Activated CD8-positive, alpha-beta memory T cell treated with anti-CD3 and anti-CD28 coated beads, Interleukin-2, amount 50 U/mL, for 4 hours (primary cell): Measurements from ENCODE around the gene ANKZF1.
"Not testable (repeated sequence)": the region's sequence is repeated elsewhere in the genome, so short reads cannot be mapped to it uniquely, and the experiment has no call there.

ENCODE experiments used
- DNase-seq: peaks from one replicate; pipeline ENCODE4 v3.0.0-alpha.2; 2020

ANKZF1 gene

GRCh38 chr2:219229305-219230058 lies at the start of gene ANKZF1, which contains the start of gene ATG9A:
Gene ANKZF1, plus strand, starts transcription at chr2:219229806. Its CDS starts 452 bp downstream, at chr2:219230258.
Gene ATG9A, minus strand, starts transcription at chr2:219229636. Its CDS starts 1,612 bp downstream, at chr2:219228024.
- peak; percentile 96 for DNase-seq

GRCh38 chr2:219180961-219181360 lies 48.6 kb upstream of the ANKZF1 start:
- DNase-seq: no peak

GRCh38 chr2:219181531-219181930 lies 48.1 kb upstream of the ANKZF1 start:
- no peak for DNase-seq

- no peak for DNase-seq
These were observed 47.1 kb upstream of the ANKZF1 start for GRCh38 chr2:219182331-219183150.

- no peak for DNase-seq
These were observed 46.3 kb upstream of the ANKZF1 start for GRCh38 chr2:219183151-219183772.

- no peak for DNase-seq
These were observed 45.5 kb upstream of the ANKZF1 start for GRCh38 chr2:219184121-219184520.

- DNase-seq: no peak
These were observed 42.7 kb upstream of the ANKZF1 start for GRCh38 chr2:219186754-219187456.

- no peak for DNase-seq
These were observed 32.2 kb upstream of the ANKZF1 start for GRCh38 chr2:219197388-219197787.

- DNase-seq: no peak
These were observed 30.6 kb upstream of the ANKZF1 start for GRCh38 chr2:219198974-219199373.

GRCh38 chr2:219199470-219200211 lies 30.0 kb upstream of the ANKZF1 start:
- no peak for DNase-seq

- DNase-seq: peak; percentile 37
These were observed 28.9 kb upstream of the ANKZF1 start for GRCh38 chr2:219200502-219201326.

GRCh38 chr2:219201331-219201730 lies 28.3 kb upstream of the ANKZF1 start:
- DNase-seq: not testable (repeated sequence)

- DNase-seq: no peak
These were observed 25.0 kb upstream of the ANKZF1 start for GRCh38 chr2:219204425-219205164.

- DNase-seq: no peak
These were observed 24.5 kb upstream of the ANKZF1 start for GRCh38 chr2:219205165-219205538.

GRCh38 chr2:219205981-219206327 lies 23.7 kb upstream of the ANKZF1 start:
- DNase-seq: no peak

GRCh38 chr2:219206328-219207133 lies 23.1 kb upstream of the ANKZF1 start, which contains the start of gene ZFAND2B:
Gene ZFAND2B, plus strand, starts transcription at chr2:219206782. Its CDS starts 206 bp downstream, at chr2:219206988.
- DNase-seq: peak; percentile 96

- DNase-seq: no peak
These were observed 22.3 kb upstream of the ANKZF1 start for GRCh38 chr2:219207134-219207883.

- DNase-seq: no peak
These were observed 21.5 kb upstream of the ANKZF1 start for GRCh38 chr2:219207884-219208740.
